HG02798 (cell line): ENCODE data around the gene CTIF.
A peak's percentile ranks its signal among the peaks of the same experiment; 100 is the strongest.

ENCODE experiments used
- ATAC-seq: cut with Tn5 transposase; IDR thresholded peaks from one replicate; pipeline ENCODE4 v1.9.1; 2021; ENCODE audit warnings: mild to moderate bottlenecking; ENCODE audit not compliant: unreplicated experiment, poor library complexity

CTIF gene

DNA sequence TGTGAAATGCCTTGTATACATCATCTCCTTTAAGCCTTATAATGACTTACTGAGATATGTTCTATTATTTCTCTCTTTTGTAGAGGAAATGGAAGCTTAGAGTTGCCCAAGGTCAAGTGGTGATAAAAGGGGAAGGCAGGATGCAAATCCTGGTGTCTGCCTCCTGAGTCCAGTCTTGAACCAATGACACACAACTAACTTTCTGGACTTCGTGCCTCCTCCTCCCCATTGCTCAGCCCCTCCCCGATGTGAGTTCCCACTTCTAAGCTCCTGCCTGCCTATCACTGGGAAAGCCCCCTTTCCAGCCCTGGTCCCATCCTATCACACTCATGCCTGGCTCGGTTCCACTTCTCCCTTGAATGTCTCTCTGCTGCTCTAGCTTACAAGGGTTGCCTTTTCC, 6.9 kb upstream of the CTIF start:
- no peak for ATAC-seq

DNA sequence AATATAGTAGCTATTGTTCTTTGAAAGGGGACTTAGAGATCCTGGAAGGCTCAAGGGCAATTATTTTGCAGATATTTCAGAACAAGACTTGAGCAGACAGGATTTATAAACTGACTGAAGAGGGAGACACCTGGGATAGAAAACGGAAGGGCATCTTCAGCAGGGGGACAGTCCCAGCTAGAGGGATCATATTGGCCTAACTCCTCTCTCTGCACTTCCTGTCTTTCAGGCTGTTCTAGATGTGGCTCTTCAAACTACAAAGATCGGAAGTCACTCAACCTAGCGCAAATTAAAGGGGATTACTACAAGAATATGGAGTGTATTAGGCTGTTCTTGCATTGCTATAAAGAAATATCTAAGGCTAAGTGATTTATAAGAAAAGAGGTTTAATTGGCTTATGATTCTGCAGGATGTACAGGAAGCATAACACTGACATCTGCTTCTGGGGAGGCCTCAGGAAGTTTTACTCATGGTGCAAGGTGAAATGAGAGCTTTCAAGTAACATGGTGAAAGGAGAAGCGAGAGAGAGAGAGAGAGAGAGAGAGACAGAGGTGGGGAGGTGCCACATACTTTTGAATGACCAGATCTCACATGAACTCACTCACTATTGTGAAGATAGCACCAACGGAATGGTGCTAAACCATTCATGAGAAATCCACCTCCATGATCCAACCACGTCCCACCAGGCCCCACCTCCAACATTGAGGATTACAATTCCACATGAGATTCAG, 5.3 kb upstream of the CTIF start:
- ATAC-seq = no peak

DNA sequence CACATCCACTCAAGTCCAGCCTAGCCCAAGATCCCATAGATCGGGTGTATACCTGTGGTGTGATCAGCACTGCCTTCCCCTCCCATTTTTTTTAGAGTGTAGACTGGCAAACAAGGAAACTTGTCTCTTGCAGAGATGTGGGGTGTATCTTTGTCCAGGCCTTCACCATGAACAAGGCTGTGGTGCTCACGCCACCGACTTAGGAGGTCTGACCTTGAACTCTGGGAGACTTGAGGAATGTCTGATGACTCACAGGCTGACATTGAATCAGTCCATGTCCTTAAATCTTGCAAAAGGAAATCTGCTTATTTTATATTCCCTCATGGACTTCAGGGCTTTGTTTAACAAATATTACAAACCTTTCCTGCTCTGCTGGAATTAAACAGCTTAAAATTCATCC, 4.5 kb upstream of the CTIF start:
- no peak for ATAC-seq

DNA sequence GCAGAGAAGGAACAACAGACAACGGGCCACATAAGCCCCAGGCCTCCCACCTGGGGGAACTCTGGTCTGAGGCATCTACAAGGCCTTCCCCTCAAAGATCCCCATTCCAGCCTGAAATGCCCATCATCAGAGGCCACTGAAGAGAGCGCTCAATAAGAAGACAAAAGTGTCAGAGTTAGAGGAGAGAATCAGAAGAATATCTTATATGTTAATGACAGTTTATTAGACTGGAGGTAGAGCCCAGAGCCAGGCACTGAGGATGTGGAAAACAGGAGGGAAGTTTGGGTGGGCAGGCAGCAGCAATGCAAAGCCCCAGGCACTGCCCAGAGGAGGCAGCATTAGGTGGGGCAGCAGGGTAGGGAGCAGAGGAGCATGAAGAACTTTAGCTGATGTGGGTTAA, 2.9 kb upstream of the CTIF start:
- no peak for ATAC-seq

DNA sequence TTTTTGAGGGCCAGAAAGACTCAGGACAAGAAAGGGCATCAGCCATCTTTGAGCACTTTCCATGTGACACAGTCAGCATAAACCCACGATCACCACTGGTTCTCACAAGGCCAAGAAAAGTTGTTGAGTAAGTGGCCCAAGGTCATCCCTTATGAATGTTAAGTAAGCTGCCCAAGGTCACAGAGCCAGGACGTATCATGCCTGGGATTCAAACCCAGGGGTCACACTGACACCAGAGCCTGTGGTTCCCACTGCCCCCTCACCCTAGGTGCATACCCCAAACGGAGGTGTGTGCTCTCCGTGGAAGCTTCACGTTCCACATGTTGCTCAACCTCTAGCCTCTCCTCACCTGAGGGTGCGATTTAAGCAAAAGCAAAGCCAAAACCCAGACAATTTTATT, 2.3 kb upstream of the CTIF start:
- no peak for ATAC-seq

DNA sequence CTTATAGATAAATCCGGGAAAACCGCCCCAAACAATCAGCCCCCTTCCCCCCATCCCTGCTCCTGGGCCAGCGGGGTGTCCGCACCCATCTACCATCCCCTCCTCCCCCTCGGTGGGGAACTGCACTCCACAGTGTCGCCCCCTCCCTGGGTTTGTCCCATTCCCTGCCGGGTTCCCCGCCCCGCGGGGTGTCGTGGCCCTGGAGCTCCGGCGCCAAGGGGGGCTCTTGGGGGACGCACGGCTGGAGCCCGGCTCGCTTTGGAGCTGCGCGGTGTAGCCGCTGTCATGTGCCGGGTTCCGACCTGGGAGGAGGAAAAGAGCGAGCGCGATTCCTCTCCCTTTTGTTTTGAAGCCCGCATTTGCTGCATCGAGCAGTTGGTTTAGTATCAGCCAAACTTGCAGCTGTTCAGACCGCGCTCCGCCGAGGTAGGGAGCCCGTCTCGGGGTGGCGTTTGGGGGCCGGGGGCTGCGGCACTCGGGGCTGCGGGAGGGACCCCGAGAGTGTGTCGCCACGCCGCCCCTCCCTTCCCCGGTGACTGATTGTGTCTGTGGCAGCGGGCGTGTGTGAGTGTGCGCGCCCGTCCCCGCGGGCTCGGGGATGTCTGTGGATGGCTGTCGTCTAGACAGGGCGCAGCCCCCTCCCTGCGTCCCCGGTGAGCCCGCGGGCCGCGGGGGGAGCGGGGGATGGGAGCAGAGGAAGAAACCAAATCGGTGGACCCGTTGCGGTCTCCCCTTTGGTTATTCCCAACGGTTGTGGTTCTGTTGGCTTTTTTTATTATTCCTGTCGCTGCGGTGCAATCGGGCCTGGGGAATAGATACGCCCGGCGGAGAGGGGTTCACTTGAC, 797 bp downstream of the CTIF start:
- ATAC-seq = no peak

DNA sequence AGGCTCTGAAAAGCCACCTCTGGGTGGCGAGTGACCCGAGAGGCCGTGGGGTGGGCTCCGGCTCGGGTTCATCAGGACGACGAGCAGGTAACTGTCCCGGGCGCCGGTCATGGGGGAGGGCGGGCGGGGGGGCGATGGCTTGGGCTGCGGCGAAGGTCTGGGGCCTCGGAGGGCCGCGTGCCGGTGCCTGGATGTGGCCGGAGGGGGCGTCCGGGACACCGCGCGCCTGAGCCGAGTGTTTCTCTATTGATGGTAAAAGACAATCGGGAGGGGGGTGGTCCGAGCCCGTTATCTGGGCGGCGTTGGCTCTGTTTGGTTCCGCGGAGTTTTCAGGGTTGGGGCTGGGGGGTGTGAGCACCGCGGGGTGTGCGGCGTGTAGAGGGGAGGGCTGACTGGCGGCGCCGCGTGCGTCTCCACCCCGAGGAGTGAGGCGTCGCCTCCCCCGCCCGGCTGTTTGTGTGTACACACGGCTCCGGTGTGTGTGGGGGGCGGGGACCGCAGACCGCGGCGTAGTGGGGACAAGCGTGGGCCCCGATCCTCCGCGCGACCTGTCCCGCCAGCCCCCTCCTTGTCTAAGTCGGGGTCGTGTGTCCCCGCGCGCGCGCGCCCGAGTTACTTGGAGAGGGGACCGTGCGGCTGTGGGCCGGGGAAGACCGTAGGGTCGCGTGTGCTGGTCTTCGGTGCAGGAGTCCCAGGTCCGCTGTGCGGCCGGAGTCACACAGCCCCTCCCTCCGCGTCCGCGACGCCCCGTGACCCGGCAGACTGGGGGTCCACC, 1.6 kb downstream of the CTIF start:
- ATAC-seq = peak; percentile 43

DNA sequence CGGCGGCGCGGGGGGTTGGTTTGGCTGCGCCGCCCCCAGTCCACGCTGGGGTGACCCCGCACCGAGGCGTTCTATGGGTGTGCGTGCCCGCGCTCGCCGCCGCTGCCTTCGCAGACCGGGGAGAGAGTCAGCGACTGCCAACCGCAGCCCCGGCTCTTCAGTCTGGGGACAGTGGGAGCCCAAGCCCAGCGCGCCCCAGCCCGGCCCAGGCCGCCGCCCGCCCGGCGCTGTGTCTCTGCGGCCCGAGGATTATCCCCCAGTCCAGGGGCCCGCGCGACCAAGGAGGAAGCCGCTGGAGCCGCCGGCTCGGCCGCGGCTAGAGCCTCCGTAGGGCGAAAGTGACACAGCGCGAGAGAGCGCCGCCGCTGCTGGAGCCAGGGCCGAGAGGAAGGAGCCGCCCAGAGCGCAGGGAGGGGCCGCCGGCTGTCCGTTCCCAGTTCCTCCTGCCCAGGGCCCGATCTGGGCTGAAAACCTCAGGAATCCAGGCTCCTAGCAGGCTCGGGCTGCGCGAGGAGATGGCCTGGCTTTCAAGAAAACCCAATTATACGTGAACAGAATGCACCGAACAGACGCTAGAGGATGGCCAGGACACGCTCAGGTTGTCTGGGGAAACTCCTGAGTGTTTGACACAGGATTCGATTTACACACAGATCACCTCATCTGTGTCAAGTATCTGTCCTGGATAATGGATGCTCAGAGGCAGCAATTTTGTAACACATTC, 2.4 kb downstream of the CTIF start:
- peak; percentile 41 for ATAC-seq

DNA sequence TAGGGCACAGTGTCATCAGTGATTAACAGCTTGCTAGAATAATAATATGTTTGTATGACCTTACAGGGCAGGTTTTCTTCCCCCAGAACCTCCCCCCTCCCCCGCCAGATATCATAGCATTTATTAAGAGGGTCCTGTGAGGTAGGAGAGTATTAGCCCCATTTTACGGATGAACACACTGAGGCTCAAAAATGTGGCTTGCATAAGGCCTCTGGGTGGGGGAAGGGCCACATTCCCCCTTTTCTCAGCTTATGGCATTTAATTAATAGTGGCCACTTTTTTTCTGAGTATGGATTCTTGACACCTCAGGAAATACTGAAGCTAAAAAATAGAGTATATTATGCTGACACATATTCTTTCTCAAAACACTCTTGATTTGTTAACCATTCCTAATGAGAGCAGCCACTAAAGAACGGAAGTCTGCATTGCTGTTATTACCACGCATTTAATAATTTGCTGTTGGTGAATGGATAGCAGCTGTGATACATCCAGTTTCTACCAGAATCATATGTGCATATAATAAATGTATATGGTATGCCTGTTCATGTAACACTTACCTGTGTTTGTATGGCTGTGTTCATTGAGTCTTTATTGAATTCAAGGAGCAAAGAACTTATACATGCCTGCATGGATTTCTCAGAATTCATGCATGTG, 3.0 kb downstream of the CTIF start:
- no peak for ATAC-seq

DNA sequence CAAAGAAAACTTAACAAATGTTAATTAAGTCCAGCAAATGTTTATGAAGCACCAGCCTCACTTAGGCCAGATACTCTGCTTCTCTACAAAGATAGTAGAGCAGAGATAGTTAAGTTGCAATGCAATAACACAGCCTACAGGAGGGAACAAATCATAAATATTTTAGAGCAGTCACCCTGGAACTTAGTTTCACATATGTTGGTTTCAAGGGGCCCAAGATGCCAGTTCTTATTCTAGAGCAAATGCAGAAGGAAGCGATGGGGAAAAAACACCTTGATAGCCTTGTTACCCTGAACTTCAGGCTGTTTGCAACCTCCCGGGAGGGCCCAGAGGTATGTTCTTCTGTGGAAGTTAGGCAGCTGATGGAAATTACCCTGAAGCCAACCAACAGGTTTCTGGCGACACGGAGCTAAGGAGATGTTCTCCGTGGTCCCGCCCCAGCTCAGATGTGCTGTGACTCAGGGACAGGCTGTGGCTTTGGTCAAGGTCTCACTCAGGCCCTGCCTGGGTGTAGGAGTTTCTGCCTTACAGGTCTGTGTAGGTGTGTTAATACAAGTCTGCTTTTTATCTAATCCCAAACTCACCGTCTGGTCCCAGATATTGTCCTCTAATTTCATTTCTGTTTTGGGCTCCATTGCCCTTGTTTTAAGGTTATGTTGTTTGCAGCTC, 3.8 kb downstream of the CTIF start:
- no peak for ATAC-seq

DNA sequence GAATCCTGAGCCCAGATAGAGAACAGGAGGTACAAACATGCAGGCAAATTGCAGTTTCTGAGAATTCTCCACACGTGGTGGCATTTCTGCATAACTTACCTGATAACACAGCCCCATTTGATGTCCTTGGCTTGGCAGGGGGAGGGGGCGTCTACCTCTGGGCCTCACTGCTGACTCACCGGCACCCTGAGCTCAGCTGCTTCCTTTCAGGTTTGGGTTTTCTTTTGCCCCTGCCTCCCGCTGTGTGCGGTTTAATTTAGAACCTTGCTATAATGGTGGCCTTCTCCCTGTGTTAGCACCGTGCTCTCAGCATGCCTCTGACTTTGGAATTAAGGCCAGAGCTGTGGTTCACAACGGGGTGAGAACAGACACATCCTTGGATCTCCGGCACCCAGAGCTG, 4.4 kb downstream of the CTIF start:
- ATAC-seq = no peak

DNA sequence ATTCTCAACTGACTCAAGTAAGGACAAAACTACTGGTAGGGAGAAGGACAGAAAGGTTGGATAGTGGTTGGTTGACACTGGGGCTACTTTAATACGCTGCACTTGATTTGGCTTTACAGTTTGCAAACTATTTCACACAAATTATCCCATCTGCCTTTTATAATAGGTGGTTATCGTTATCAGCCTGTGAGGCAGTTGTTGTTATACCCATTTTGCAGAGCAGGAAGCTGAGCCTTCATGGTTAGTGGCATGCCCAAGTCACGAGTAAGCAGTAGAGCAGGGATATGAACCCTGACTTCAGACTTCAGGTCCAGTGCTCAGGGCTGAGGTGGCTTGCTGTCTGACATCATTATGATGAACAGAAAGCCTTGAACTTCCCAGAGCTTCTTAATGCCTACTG, 5.3 kb downstream of the CTIF start:
- ATAC-seq = no peak

DNA sequence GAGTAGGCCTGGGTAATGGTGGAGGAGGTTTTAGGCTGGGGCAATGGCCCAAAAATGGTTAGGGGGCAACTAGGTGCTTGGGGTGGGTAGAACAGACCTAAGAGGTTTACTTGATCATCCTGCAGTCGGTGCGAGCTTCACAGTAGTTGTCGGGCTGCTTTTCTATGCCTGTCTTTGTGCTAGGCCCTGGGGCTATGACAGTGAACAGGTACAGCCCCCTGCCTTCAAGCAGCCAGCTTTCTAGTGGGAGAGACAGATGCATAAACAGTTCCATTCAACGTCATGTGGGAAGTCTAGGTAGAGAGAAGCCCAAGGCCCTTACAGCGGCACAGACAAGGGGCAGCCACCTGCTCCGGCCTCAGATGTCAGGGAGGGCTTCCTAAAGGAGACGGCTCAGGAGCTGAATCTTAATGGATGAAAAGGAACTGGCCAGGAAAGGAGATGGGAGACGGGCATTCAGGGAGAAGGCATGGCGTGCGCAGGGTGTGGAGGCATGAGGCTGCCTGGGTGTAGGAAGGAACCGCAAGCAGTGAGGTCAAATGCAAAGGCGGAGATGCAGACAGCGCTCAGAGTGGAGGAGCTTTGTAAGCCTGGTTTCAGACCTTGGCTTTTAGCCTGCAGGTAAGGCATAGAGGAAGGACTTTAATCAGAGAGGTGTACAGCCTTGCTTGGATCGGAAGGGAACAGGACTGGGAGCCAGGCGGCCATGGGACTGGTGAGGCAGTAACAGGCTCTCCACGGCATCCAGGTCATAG, 6.0 kb downstream of the CTIF start:
- no peak for ATAC-seq

DNA sequence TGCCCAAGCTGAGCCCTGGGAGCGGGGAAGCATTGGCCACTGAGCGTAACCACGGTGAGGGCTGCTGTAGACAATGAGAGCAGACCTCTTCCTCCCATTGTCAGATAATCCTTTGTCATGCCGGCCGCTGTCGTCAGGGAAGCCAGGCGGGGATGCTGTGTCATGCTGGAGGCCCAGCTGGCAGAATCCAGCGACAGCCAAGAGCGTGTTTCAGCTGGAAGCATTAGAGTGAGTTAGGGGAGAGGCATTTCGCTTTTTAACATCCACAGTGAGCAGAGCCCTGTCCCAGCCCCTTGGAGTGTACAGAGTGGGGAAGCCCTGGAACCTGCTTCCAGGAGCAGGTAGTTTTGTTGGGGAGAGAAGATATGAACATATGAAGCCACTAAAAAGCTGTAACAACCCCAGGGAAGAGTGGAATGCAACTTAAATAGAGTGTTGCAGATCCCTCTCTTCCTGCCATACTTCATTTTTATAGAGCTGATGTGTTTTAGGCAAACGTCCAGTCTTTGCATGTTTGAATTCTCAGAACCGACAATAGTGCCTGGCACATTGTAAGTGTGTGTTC, 7.0 kb downstream of the CTIF start:
- no peak for ATAC-seq

DNA sequence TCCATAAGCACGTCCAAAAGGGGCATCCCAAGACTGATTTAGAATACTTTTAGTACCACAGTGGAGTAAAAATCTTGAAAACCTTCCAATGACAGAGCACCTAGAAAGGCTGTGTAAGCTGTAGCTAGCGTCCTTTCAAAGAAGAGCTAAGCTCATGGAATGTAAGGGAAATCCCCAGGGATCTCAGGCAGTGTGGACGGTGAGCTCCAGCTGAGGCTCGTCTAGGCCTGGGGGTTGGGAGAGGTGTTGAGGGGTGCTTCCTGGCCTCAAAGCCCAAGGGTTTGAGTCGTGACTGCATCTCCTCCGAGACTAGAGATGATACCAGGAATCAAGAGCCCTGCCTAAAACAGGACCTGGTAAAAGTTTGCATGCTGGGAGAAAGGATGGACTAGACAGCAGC, 7.6 kb downstream of the CTIF start:
- no peak for ATAC-seq

DNA sequence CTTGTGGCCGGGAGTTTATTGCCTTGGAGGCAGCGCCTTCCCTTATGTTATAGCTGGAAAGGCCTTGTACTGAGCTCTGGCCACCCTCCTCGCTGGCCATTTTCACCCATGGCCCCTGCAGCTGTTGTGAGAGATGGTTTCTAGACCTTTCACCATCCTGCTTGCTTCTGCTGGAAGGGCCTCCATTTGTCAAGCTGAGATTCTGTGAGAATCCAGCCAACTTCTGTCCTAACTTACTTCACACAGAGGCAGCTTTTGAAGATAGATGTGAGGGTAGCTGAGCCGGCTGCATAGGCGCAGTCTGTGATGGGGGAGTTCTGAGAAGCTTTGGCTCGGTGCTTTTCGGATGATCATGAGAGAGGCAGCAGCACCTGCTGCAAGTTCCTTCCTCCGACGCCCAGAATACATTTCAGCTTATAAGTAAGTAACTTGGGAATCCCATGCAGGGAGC, 8.7 kb downstream of the CTIF start:
- no peak for ATAC-seq

DNA sequence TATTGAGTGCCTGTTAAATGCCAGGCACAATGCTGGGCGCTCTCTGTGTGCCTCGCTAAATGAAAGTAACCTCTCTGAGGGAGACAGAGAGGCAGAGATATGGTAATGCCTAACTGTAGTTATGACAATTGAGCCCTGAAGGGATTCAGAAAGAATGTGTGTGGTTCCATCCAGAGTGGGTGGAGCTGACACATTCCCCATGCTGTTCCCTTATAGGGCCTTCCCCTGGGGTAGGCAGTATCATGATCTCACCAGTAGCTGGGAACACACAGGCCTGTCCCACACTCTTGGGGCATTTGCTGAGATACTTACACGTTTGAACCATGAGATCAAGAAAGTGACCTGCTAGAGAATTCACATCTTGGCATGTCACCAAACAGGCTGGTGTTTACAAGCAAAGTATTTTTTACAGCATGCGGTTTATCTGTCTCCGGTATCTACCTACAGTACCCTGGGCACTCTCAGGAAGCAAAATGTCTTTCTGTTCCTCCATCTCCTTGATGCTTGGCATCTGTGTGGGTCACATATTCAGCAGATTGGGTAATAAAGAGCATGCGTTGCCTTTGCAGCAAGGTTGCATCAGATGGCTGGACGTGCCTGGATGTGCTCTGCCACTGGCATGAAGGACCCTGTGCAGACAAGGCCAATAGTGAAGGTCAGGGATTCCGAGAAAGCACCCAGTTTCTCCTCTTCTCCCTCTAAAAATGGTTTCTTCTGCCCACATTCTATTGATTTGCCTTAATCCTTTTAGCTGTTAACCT, 9.4 kb downstream of the CTIF start:
- no peak for ATAC-seq

DNA sequence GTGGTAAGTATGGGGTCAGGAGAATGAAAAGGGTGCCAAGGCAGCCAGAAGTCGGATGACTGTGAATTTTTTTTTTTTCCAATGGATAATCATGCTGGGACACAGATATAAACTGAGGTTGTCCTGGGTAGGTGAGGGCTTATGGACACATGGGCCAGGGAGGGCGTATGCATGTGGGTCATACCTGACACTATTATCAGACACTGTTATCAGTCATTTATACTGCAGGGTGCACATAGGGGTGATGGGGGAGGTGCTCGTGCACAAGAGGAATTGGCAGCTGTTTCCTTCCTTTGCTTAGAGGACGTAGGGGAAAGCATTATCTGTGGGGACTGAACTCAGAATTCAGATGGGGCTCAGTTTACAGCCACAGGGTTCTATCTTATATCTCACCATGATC, 10.1 kb downstream of the CTIF start:
- no peak for ATAC-seq
